ENCODE measurements around the gene UPK3A. TPM values are rescaled to one million over a fixed set of nuclear protein-coding genes. Genes with fewer than 3 reads are reported as not detected.

The UPK3A gene
- polyA plus RNA-seq (2013, experiment 1 of 2; ENCODE audit: insufficient read length) = not detected
- polyA plus RNA-seq (2013, experiment 2 of 2; ENCODE audit: insufficient read length) = not detected

DNA sequence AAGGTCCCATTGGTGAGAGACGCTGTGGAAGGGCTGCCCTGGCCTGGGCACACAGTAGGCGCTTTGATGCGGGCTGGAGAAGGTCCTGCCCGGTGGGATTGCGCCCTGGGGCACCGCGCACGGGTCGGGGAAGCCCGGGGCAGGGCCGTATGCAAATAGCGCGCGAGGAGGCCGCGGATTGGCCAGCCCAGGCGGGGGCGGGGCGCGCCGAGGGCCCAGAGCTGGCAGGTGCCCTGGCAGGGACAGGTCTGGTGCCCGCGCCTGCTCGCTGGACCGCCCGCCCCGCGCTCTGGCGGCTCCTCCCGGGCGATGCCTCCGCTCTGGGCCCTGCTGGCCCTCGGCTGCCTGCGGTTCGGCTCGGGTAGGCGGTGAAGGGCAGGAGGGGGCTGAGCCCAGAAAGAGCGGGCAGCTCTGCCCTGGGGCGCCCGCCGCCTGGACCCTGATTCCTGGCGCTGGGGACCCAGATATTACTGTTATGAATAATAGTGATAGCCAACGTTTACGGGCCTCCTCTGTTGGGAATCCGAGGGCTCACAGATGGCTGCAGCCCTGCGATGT lies at the start of gene UPK3A:
Gene UPK3A (plus strand): TSS at position 245 of the 558 bp plus-strand sequence. CDS start 65 bp downstream, at position 310.
- DNase-seq = no peak

DNA sequence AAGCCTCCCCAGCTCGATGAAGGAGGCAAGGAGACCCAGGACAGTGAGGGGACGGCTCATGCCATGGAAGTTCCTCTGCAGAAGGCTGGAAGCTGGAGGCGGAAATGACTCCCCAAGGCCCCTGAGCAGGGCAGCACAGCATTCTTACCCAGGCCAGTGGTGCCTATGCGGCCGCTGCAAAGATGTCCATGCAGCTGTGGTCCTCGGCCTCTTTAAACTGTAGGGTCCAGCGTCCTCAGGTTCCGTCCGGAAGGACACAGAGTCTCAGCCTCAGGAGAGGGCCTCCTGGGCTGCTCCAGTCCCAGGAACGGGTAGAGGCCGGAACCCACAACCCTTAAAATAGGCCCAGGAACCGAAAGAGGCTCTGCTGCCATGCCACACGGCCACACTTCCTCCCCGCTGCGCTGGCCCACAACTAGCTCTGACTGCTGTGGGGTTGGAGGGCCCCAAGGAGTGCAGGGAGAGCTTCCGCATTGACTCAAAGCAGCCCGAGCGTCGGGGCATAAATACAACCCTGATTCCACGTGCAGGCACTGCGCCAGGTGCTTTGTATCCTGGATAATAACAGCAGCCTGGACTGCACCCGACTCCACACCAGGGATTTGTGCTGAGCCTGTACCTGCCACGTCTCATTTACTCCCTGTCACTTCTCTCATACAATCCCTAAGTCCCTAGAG lies 49.5 kb upstream of the UPK3A start:
- DNase-seq = no peak

DNA sequence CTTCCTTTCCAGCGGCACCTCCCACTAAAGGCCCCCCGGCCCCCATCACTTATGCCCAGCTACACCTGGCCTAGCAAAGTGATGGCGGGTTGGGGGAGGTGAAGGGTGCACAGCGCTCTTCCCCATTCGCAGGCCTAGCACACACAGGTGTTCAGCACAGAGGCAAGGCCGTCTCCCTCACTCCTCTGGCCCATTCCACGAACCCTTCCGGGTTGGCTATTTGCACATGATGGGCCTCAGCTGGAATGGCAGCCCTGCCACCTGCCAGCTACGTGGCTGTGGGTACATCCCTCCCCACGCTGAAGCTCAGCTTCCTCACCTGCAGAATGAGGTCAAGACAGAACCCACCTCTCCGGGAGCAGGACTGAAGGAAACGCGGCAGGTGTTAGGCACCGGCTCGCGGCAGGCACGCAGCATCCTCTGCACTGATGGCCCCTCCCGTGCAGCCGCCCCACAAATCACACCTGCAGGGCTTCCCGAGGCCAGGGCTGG lies 48.9 kb upstream of the UPK3A start:
- no peak for DNase-seq

DNA sequence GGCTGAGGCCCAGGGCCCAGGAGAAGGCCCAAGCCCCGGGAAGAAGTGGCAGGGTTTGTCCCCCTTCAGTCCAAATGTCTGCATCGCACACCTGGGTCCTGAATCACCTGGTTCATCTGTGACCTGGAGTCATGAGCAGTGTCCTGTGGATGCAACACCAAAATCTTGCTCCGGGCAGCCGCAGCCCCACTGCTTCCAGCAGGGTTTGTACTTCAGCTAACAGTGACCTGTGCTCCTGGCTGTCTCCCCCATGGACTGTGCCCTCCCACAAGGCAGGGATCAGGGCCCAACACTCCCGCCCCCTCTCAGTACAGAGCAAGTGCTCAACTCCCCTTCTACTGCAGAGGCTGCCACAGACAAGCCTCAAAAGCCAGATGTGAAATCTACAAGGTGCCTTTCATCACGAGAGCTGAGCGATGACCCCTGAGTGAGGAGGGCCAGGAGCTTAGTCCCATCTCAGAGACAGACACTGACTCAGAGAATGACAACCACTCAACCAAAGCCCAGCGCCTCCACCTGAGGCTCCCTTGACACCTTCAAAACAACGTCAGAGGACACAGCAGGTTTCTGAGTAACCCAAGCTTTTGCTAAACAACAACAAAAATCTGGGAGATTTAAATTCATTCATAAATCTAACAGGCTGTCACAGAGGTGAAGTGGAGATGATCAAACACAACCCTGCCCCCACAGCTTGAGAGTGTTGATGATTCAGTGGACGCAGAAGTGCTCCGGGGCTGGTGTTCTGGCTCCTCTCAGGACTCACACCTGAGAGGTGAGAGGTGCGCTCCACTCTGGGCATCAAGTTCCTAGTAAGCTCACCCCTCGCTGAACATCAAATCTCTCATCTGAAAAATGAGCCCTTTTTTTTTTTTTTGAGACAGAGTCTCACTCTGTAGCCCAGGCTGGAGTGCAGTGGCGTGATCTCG lies 47.4 kb upstream of the UPK3A start:
- DNase-seq = no peak

DNA sequence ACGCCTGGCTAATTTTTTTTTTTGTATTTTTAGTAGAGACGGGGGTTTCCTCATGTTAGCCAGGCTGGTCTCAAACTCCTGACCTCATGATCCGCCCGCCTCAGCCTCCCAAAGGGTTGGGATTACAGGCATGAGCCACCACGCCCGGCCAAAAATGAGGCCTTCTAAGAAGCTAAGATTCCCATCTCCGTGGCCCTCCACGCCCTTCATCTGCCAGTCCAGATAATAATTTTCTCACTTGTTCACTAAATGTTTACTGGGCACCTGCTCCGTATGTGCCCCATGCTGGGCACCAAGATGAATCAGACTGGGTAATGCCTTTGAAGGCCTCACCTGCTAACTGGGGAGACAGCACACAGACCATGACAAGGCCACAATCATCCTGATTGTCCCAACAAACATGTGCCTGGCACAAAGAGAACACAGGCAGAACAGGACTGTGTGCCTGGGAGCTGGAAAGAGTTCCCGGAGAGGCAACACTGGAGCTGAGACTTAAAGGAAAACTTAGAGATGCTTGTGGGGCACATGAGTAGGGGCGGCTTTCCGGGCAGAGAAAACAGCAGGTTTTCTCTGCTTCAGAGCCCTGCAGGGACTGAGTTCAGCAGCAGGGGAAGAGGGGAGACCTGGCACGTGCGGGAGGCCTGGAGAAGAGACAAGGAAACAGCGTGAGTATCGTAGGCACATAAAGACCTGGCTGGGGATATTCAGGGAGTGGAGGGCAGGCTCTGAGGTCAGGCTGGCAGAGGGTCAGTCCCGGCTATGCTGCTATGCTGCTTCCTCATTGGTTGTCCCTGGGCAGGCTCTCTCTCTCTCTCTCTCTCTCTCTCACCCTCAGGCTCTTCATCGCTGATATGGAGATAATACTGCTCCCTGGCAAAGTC lies 46.4 kb upstream of the UPK3A start:
- no peak for DNase-seq

DNA sequence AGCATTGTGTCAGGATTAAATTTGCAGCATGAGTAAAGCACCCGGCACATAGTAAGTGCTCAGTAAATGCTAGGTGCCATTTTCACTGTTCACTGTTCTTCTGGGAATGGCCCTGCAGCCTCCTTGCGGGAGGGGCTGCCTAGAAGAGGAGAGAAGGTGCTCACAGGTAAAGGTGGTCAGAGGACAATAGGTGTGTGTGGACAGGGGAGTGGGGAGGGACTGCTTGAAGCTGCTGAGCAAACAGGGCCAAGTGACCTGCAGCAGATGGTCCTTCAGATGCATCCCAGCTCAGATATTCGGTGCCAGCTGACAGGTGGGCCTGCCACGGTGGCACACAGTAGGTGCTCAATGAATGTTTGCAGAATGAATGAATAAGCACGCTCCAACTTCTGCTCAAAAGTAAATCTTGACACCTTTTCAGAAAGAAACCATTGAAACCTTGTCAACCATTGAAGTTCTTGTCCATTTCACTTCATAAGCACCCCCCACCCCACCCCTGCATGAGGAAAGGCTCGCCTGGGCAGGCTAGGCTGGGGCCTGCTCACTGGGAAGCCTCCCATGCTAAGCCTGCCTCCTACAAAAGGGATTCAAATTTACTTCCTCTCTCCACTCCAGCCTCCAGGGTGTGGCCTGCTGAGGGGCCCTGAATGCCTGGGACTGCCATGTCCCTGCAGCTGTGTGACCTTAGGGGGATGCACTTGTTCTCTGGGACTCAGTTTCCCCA lies 45.6 kb upstream of the UPK3A start:
- DNase-seq = no peak

DNA sequence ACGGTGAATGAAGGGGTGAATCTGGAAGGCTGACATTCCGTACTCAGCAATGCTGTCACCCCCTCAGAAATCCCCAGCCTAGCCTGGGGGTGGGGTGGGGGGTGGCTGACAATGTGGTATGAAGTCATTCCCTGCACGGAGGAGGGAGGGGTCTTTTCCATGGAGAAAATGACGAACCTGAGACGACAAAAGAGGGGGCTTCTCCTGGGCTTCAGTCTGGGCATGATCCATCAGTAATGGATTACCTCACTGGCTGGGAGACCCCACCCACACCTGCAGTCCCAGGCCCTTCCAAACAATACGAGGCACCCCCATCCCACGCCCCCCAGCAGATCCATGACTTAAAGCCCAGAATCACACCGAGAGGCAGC lies 45.1 kb upstream of the UPK3A start:
- no peak for DNase-seq

DNA sequence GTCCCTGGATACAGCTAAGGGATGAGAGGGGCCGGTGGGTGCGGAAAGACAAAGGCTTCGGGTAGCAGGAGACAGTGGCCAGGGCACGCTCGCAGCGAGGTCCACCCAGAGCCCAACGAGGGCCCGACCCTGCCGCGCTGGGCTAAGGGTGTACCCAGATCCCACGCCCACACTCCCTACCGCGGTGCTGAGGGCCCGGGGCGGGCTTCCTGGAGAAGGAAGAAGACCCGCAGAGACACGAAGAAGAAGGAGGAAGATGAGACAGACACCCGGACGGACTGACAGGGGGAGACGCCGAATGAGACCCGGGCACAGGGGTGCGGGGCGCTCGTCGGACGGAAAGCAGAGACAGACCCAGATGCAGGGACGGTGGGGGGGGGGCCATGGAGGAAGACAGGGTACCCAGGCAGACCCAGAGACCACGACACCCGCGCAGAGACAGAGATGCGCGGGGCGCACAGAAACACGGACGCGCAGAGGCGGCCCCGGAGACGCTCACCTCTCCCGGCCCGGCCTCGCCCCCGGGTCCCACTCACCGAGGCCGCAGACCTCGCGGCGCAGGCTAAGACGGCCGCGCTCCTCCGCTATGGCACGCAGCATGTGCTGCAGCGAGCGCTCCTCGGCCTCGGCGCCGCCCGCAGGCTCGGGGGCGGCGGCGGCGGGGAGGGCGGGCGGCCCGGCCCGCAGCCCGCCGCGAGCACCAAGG lies 44.5 kb upstream of the UPK3A start:
- DNase-seq = peak; percentile 13

DNA sequence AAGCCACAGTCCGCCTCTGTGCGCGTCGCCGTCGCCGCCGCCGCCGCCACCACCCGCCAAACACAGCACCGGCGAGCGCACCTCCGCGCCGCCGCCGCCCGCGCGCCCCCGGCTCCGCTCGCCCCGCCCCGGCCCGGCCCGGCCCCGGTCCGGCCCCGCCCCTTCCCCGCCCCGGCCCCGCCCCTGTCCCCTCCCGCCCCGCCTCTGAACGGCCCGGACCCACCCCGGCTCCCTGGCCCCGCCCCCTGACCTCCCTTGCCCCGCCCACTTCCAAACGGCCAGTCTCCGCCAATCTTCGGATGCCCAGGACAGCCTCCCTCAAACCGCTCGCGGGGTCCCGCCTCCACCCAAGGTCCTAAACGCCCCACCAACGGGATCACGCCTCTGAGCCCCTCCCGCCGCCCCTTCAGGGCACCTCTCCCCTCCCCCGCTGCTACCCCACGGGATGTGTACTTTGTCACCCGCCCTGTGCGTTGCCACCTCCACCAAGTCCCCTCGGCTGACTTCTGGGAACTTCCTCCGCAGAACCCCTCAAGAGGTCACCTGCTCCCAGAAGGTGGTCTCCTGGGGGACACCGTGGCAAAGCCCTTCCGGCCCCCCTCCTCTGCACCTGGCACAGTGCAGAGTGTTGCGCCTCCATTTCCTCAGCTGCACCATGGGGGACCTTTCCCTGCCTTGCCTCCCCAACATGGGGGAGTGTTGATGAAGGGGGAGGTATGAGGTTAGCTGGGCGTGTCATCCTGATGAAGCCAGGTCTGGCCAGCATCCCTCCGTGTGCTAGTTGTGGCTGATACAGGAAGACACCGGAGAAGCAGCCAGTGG lies 43.7 kb upstream of the UPK3A start, which contains the start of gene KIAA0930:
Gene KIAA0930 (minus strand): TSS at position 85 of the 822 bp plus-strand sequence. CDS start 191 bp downstream, outside the sequence.
- DNase-seq = peak; percentile 64

DNA sequence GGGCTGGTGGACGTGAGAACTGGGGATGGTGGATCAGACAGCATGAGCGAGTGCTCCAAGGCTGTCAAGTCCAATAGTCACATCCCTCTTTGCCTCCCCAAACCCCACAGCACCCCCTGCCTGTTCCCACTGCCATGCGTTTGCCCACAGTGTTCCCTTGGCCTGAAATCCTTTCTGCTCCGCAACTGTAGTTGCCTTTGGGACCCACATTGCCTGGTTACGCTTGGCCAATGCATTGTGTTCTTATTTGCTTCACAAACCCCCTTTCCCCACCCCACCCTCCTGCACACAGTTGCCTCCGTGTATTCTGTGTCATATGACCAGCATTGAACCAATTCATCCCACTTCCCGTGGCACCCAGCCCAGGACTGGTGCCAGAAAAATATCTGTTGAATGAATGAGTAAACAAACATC lies 42.0 kb upstream of the UPK3A start:
- no peak for DNase-seq

DNA sequence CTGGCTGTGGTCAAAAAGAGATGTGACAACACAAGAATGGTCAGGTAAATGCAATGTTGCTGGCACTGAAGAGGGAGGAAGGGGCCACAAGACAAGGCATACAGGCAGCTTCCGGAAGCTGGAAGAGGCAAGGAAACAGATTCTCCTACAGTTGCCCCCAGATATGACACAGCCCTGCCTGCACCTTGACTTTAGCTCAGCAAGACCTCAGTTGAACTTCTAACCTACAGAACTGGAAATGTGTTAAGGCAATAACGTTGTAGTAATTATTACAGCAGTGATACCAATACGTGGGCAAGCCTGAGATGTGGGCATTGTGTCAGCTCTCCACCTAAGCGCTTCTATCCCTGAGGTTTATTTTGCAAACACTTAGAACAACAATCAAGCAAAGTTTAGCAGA lies 39.8 kb upstream of the UPK3A start:
- DNase-seq = no peak

DNA sequence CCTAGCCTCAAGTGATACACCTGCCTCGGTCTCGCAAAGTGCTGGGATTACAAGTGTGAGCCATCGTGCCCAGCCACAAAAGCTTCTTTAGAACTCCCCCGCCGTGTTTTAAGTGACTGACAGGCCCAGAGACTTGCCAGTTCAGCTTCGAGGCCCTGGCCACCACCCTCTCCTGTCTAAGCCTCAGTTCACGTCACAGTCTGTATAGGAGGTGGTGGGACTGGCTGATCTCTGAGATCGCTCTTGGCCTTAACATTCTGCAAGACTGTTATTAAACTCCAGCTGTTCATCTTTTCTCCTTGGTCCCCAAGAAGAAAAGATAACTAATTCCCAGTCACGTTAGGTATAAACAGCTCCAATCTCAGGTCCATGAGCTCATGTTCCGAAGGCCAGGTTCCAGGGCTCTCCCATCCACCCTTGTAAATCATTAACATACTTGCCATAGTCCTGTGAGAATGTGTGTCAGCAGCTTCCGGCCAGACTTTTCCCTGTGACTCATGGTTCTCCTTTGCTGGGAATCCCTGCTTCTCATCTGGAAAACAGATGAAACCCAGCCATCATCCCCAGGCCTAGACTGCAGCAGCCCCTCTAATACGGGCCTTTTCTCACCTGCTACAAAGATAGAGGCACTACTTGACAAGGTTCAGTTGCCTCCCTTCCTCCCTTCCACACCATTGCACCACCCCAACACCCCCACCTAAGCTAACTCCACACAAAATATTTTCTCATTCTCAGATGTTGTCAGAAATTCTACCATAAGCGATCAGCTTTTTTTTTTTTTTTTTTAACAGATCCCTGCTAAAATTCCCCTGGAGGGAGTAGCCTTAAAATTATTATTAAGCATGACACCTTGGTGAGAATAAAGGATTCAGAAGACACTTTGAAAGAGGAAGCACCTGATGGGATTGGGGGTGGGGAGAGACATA lies 38.4 kb upstream of the UPK3A start:
- peak; percentile 96 for DNase-seq

DNA sequence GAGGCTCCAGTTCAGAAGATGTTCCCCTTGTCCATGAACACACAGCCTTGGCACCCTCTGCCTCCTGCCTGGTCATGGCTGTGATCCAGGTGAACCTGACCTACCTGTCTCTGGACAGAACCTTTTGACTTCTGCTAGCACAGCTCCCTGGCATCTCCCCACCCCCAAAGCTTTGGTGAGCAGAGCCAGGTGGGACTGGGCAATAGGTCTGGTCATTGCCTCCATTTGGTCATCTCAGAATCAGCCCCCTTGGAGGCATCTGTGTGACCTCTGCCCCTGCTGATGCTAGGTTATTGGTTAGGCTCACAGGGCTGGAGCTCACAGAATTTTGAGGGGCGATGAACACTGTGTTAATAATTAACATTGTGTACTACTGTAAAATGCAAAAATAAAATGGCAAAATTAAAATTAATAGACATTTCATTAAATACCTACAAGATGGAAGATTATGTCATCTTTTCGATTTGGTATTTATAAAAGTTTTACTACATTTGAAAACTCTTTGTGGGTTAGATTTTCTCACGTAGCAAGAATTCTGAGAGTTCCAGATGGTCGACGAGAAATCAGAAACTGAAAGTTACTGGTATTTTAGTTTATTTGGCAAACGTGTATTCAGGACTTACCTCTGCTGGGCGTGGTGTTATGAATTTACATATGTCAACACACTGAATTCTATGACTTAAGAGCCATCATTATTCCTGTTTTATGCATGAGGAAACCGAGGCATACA lies 35.8 kb upstream of the UPK3A start:
- no peak for DNase-seq

DNA sequence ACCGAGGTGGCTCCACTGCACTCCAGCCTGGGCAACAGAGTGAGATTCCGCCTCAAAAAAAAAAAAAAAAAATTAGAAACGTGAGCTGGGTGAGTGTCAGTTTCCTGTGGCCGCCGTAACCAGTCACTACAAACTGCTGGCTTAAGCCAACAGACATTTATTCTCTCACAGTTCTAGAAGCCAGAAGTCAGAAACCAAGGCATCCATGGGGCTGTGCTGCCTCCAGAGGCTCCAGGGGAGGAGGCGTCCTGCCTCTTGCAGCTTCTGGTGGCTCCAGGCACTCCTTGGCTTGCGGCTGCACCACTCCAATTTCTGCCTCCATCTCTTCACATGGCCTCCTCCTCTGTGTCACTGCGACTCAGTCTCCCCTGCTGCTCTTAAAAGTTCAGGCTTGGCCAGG lies 32.9 kb upstream of the UPK3A start:
- no peak for DNase-seq

DNA sequence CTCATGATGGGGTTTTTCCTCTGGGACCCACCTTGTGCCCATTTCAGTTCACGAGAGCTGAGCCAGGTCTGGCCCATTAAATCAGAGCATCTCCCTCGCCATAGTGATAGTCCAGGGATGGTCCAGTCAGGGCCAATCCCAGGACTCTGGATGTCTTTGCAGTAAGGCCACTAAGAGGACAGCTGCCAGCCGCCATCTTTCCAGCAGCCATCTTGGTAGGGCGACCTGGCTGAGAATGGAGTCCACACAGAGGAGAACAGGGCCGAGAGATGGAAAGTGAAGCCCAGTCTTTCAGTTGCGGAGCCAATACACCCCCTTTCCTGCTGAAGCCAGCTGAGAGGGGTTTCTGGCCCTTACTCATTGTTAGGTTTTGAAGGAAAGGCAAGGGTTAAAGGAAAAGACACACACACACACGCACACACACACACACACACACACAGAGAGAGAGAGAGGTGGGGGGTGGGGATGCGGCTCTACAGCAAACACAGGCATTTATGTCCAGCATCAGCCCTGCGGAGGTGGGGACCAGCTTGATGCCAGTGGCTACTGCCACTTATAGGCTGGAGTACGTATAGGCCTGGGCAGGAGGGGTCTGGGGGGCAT lies 31.6 kb upstream of the UPK3A start:
- DNase-seq = no peak

DNA sequence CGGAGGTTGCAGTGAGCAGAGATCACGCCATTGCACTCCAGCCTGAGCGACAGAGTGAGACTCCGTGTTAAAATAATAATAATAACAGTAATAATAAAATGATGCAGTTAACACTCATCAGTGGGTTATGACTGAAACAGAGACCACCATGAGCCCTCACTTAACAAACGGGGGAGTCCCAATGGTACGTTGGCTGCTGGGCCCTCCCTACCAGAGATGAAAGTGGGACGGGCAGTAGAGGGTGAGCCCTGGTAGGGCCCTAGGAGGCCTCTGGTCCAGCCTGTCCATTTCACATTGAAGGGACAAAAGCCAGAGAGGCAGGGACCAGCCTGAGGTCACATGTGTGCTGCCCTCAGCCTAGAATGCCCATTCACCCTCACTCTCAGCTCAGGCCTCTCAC lies 30.4 kb upstream of the UPK3A start:
- no peak for DNase-seq

DNA sequence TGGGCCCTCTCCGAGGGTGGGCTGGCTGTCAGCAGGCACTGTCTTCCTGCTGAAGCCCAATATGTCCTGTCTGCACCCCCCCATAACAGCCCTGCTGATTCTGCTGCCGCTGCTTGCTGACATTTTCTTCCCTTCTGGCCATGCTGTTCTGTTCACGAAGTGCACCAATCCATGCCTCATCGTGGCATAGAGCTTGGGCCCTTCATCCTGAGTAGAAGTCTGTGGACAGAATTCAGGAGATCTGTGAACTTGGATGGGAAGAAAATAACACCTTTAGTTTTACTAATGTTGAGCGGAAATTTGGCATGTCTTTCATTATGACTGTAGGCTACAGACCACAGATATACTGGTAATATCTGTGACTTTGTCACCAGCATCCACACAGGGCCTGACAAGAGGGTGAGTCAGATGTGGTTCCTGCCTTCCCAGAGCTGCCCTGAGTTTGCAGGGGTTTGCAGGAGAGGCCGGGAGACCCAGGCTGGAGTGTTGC lies 29.9 kb upstream of the UPK3A start:
- DNase-seq = no peak
